GM19397 (cell line): ENCODE data around the gene SCLY.

Source experiments
- ATAC-seq: cut with Tn5 transposase; IDR thresholded peaks from one replicate; pipeline ENCODE4 v1.9.1; 2021; ENCODE audit warnings: mild to moderate bottlenecking, moderate library complexity; ENCODE audit not compliant: unreplicated experiment

SCLY gene

GRCh38 chr2:238136820-238137537 lies 76.2 kb downstream of the SCLY start:
- ATAC-seq, result no peak

GRCh38 chr2:238137885-238138284 lies 77.1 kb downstream of the SCLY start:
- ATAC-seq, result no peak

DNA sequence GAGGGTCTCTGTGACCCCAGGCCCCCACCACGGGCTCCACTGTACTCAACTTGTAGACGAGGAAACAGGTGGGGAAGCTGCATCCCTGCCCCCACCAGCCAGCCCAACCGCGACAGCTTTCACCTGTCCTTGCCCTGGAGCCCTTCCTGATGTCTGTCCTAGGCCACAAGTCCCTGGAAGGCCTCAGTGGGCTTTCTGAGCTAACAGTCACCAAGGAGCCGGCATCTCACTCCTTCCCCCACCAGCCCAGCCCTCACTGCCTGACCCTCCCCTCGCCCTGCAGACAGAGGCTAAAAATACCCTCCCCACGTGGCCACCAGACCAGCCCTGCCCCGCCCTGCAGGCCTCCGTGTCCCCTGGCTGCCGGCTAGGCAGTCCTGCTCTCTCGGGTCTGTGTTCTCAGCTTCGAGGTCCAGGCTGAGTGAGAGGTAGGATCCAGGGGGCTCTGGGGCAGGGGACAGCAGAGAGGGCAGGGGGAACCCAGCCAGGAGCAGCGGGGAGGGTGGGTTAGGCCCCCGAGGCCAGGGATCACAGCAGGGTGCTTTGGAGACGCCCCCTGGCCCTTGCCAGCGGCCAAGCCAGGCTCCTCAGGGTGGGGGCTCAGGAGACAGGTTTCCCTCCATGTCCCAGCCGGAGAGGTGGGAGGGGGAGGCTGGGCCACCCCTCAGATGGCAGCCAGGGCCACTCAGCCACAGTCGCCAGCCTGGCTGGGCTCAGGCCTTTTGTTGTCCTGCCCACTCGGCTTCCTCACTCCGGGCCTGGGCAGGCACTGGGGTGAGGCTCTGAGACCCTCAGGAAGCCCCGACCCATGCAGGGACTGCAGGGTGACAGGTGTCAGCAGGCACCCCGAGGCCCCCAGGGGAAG lies 77.8 kb downstream of the SCLY start, which contains the start of gene KLHL30:
Gene KLHL30, plus strand, starts transcription at position 338 of the 865 bp plus-strand sequence. CDS start 2,087 bp downstream, outside the sequence.
- ATAC-seq, result no peak

DNA sequence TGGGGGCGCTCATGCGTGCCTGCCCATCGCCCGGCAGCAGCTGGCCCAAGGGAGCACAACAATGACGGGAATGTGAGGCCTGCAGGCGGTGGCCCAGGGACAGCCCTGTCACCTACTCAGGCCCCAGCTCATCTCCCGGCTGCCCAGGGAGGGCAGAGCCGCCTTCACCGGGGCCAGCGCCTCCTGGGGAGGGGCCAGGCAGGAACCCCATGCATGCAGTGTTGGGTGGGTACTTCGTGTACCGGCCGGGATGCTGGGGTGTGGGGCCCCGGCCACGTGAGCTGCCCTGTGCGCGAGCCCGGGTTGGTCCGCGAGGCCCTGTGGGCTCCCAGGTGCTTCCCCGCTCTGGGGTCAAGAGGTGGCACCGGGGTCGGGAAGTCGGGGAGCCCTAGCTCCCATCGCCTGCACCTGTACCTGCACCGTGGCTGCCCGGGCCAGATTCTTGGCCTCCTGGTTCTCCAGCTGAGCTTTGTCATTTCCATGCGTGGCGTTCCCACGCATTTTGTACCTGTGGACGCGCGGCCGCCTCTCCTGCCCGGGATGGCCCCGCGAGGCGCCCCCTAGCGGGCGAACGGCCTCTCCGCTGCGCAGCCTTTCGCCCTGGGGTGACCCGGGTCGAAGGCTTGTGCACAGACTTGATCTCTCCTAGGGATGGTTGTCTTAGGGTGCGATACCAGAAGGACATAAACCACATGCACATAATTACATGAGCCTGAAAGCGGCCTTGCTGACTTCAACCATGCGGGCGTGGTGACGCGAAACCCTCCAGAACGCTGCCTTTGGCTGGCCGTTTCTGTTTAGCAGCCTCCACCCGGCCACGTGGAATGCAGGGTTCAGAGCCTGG lies 78.6 kb downstream of the SCLY start:
- no peak for ATAC-seq

DNA sequence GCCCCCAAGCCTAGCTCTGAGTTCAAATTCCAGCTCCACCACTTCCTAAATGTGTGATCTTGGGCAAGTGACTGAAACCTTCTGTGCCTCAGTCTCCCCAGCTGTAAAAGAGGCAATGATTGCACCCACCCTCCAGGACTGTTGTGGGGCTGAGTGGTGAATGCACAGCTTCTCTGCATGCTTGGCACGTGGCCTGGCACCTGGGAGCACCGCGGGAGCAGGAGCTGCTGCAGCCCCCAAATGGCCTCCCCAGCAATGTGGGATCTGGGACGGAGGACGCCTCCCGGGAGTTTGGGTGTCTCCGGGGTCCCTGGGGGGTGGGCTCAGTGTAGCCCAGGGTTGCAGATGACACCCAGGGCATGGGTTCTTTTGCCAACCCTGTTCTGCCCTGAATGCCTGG lies 79.2 kb downstream of the SCLY start:
- ATAC-seq, result no peak

GRCh38 chr2:238140721-238141540 lies 80.1 kb downstream of the SCLY start:
- no peak for ATAC-seq

- no peak for ATAC-seq
Measured at GRCh38 chr2:238141541-238142318, 80.9 kb downstream of the SCLY start.

GRCh38 chr2:238142382-238143205 lies 81.8 kb downstream of the SCLY start:
- no peak for ATAC-seq

GRCh38 chr2:238143239-238143951 lies 82.6 kb downstream of the SCLY start:
- ATAC-seq, result no peak

GRCh38 chr2:238144262-238144661 lies 83.5 kb downstream of the SCLY start:
- ATAC-seq, result no peak

- ATAC-seq, result no peak
Measured at GRCh38 chr2:238145046-238145445, 84.2 kb downstream of the SCLY start.

GRCh38 chr2:238145851-238146250 lies 85.0 kb downstream of the SCLY start:
- ATAC-seq, result no peak

- no peak for ATAC-seq
Measured at GRCh38 chr2:238146884-238147544, 86.2 kb downstream of the SCLY start.

GRCh38 chr2:238148981-238149380 lies 88.2 kb downstream of the SCLY start:
- no peak for ATAC-seq
